Measurements from ENCODE around the gene MOGAT3.

DNA sequence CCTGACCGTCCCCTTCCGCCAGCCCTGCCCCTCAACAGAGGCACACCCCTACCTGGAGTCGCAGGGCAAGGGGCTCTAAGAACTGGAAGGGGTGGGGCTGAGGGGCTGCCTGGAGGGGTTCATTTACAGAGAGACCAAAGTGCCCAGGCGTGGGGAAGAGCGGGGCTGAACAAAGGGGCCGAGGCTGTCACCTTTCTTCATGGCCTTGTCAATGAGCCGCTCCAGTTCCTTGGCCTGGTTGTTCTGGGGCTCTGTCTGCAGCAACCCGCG lies 39.0 kb upstream of the MOGAT3 start:
- TF ChIP-seq EZH2 (IDR thresholded peaks at IDR 0.05; ENCODE audit: borderline replicate concordance) (no peak), CTCF (IDR thresholded peaks at IDR 0.05; ENCODE audit: poor library complexity) (no peak)
